Suprapubic skin (tissue), 3 donors: ENCODE data around the gene HMGCS2.

ENCODE experiments used
- EP300 ChIP-seq: sonication (generic); formaldehyde crosslinking; IDR thresholded peaks from one replicate; pipeline ENCODE4 v1.6.1; 2017; ENCODE audit warnings: antibody characterized with exemption
- TF ChIP-seq, protein P1 (sequence below), 2 donors: fragments of 200-600 bp in 1 of 2; fragments of 450-650 bp in 1 of 2; sonication (generic) in 1 of 2; IDR thresholded peaks; one replicate each; pipeline ENCODE4 v1.5.1; 2016 to 2019; ENCODE audit warnings: antibody characterized with exemption in 2 of 2, mild to moderate bottlenecking in 1 of 2, moderate library complexity in 1 of 2

DNA sequence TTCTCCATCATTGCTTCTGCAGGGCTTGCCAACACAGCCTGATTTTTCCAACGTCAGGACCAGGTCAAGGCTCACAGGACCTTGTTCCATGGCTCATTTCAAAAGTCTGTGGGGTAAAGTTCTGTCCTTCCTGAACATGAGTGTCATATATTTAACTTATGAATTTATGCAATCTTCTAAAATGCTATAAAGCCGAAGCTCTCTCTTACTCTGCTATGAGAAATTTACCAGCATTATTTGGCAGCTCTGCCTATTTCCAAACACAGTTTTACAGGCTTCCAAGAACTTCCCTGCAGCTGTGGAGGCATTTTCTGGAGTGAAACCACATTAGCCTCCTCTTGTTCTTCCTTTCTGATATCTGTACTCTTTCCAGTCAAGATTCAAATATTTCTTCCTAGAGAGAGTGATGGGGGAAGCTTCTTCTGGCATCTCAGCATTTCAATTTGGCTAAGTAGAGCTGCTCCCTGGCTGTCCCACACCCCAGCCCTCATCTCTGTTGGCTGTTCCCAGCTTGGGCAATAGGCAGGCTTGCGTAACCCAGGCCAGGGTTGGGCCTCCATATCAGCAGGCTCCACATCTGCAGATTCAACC is 15.6 kb upstream of the HMGCS2 start:
- no peak for TF ChIP-seq EP300
- TF ChIP-seq, protein P1, sequence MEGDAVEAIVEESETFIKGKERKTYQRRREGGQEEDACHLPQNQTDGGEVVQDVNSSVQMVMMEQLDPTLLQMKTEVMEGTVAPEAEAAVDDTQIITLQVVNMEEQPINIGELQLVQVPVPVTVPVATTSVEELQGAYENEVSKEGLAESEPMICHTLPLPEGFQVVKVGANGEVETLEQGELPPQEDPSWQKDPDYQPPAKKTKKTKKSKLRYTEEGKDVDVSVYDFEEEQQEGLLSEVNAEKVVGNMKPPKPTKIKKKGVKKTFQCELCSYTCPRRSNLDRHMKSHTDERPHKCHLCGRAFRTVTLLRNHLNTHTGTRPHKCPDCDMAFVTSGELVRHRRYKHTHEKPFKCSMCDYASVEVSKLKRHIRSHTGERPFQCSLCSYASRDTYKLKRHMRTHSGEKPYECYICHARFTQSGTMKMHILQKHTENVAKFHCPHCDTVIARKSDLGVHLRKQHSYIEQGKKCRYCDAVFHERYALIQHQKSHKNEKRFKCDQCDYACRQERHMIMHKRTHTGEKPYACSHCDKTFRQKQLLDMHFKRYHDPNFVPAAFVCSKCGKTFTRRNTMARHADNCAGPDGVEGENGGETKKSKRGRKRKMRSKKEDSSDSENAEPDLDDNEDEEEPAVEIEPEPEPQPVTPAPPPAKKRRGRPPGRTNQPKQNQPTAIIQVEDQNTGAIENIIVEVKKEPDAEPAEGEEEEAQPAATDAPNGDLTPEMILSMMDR (IDR thresholded peaks at IDR 0.05), result no peak
